HG03196 (cell line): ENCODE results near the gene GHITM.
"Not testable (repeated sequence)": the region's sequence is repeated elsewhere in the genome, so short reads cannot be mapped to it uniquely, and the experiment has no call there.

ENCODE experiments used
- ATAC-seq: cut with Tn5 transposase; IDR thresholded peaks from one replicate; pipeline ENCODE4 v1.9.1; 2021; ENCODE audit not compliant: unreplicated experiment

The GHITM gene

DNA sequence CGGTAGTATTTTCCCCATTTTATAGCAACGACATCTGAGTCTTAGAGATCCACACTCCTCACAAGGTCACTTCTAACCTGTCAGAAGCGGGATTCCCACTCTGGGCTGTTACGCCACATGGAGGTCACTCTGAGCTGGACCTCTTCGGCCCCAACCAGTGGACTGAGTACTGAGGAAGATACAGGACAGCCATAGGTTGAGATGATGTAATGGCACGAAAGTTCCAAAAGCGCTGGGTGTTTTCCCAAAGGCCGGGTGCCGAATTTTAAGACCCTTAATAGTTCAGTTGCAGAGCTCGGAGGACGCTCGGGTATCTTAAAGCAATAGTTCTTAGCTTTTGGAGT, 699 bp downstream of the GHITM start:
- no peak for ATAC-seq

DNA sequence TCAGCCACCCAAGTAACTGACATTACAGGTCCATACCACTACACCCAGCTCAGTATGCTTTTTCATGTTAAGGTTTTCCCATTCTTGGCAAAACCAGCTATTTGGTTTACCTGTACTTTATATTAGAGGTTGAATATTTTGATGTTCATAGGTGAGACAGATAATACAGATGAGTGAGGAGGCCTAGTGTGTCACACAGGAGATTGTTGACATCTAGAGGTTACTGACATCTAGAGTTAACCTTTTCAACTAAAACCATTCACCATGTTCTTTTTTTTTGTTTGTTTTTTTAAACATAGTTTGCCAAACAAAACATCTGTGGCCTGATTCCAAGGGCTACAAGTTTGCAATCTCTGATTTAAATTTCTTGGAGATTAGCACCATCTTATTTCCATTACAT, 8.0 kb downstream of the GHITM start:
- ATAC-seq = no peak

DNA sequence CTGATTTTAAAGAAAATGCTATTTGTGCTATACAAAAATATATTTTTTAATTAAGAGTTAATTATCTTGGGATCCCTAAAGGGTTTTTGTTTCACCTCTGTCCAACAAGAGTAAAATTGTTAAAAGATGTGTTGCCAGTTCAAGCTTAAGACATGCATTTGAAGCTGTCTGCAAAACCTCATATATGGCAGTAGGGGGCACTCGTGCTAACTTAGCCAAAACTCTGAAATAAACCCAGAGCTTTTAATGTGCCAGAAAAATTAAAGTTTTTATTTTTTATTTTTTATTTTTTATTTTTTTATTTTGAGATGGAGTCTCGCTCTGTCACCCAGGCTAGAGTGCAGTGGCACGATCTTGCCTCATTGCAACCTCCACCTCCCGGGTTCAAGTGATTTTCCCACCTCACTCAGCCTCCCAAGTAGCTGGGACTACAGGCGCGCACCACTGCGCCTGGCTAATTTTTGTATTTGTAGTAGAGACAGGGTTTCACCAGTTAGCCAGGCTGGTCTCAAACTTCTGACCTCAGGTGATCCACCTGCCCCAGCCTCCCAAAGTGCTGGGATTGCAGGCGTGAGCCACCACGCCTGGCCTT, 8.8 kb downstream of the GHITM start:
- ATAC-seq = peak; percentile 61

DNA sequence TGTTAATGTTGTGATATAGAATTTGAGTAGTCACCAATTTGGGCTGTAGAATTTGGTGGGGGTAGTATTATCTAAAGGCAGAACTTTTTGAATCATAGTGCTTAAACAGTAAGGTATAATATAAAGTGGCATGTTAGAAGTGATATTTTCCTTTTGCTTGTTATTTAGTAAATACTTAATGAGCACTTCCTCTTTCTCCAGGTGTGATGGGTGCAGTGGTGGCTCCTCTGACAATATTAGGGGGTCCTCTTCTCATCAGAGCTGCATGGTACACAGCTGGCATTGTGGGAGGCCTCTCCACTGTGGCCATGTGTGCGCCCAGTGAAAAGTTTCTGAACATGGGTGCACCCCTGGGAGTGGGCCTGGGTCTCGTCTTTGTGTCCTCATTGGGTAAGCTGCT, 10.5 kb downstream of the GHITM start:
- no peak for ATAC-seq

DNA sequence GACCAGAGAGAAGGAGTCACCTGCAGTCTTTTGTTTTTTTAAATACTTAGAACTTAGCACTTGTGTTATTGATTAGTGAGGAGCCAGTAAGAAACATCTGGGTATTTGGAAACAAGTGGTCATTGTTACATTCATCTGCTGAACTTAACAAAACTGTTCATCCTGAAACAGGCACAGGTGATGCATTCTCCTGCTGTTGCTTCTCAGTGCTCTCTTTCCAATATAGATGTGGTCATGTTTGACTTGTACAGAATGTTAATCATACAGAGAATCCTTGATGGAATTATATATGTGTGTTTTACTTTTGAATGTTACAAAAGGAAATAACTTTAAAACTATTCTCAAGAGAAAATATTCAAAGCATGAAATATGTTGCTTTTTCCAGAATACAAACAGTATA, 13.5 kb downstream of the GHITM start:
- no peak for ATAC-seq

DNA sequence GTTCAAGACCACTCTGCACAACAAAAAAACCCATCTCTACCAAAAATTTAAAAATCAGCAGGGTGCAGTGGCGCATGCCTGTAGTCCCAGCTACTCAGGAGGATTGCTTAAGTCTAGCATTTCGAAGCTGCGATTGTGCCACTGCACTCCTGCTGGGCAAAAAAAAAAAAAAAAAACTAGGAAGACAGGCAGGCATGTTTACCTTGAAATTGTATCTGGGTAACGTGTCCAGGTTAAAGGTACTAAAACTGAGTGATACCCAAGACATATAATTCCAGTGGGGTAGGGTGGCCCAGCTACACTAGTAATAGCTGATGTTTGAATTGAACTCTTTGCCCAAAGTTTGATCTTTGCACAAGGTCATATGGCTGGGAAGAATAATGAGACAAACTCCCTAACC, 16.2 kb downstream of the GHITM start:
- ATAC-seq = no peak

DNA sequence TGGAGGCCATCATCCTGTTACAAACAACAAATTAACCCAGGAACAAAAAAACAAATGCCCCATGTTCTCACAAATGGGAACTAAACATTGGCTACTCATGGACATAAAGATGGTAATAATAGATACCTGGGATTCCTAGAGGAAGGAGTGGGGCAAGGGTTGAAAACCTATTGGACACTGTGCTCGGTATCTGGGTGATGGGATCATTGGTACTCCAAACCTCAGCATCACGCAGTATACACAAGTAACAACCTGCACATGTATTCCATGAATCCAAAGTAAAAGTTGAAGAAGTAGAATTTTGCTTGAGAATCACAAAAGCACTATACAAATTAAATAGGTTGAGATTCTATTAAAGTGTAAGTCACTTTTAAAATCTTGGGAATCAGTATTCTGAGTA, 16.7 kb downstream of the GHITM start:
- no peak for ATAC-seq

DNA sequence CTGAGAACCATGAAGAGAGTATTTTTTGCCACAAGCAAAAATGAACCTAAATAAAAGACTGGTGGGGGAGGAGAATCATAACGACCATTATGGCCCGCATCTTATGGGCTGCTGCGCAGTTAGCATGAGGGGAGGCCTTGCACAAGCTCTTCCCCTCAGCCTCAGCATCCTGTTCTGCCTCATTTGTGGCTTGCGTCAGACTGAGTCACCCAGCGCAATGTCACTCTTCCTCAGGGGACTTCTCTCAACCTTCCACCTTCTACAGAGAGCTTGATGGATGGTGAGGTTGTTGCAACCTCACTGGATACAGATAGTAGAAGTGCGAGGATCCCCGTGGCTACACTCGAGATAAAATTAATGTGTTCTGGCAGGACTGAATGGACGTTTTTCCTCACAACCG, 17.5 kb downstream of the GHITM start:
- ATAC-seq = no peak

DNA sequence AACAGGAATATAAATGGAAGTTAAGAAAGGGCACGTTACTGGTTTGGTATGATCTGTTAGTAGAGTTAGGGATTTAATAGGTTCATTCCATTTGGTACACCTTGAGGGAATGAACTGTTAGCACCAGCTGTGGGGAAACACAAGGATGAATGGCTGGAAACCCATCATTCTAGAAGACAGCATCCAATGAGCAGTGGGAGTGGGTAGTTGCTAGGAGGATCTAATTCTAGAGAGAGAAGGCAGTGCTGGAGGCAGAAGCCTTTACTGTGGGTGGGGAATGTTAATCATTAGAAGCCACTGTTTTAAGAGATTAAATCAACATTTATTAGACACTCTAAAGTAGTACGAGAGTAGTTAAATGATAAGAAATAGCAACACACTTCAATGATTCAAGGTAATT, 18.8 kb downstream of the GHITM start:
- ATAC-seq = no peak

DNA sequence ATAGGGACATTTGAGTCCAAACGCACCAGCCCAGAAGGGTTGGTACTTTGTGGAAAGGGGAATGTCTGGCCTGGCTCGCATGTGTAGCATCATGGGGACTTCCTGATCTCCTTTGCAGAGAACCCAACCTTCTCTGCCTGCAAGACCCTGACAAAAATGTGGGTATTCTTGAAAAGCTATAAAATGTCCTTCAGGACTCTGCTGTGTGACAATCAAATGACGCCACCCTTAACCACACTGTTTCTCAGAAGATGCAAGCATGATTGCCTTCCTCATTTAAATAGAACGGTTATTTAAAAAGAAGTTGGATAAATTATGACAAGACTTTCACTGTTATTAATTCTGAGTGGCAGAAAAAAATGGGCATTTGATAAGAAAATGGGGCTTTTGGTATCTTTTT, 19.2 kb downstream of the GHITM start:
- no peak for ATAC-seq

DNA sequence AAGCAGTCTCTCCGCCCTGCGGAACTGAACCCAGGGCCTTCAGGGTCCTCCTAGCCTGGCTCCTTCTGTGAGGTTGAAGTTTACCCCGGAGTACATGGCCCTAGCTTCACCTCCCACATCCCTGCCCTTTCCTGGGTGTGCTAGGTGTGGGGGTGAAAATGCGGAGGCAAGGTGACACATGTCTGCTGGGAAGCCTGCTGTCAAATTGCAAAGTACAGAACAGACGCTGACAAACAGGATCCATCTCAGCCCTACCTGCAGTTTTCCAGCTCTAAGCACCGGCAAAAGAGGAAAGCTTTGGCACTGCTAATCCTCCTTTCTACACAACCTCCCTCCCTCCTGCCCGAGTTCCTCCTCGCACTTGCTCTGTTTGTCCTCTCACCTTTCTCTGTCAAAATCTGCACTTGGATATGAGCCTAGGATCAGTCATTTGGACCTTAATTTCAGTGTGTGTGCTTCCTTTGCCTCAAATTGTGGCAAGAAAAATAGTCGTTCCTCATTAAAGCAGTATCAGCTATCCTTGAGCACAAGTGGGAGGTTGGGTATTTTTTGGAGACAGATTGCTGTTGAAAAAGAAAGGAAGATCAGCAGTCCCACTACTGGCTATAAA, 19.9 kb downstream of the GHITM start:
- ATAC-seq = no peak

DNA sequence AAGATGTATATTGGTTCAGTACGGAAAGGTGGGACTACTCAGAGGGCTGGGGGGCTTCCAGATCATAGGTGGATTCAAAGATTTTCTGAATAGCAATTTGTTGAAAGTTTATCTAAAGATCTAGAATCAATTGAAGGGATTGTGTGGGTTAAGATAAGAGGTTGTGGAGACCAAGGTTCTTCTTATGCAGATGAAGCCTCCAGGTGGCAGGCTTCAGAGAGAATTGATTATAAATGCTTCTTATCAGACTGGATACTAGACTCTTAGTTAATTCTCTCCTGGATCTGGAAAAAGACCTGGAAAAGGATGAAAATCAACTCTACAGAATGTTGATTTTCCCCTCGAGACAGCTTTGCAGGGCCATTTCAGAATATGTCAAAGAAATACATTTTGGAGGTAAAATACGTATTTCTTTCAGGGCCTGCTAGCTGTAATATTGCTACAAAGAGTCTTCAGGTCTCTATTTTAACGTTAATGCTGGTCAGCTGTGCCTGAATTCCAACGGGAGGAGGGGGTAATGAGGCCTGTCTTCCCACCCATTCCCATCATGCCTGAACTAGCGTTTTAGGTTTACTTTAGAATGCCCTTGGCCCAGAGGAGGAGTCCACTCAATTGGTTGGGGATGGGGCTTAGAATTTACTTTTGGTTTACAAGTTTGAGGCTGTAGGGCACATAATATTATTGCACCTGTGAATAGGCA, 21.5 kb downstream of the GHITM start:
- no peak for ATAC-seq

DNA sequence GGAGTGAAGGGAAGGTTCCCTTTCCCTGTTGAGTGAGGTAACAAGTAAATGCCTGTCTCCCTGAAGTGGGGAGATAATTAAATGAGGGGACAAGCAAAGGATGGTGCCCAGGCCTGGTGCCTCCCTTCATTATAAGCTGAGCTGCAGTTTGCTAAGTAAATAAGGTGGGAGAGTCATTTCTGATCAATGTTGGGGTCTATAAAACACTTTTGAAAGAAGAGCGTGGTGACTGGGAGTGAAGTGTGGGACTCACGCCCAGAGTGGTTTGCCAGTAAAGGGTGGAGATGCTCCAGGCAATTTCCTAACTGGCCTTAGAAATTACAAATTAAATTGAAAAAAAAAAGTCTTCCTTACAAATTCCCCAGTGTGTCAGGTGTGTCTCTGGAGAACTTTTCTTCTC, 24.7 kb downstream of the GHITM start:
- no peak for ATAC-seq

DNA sequence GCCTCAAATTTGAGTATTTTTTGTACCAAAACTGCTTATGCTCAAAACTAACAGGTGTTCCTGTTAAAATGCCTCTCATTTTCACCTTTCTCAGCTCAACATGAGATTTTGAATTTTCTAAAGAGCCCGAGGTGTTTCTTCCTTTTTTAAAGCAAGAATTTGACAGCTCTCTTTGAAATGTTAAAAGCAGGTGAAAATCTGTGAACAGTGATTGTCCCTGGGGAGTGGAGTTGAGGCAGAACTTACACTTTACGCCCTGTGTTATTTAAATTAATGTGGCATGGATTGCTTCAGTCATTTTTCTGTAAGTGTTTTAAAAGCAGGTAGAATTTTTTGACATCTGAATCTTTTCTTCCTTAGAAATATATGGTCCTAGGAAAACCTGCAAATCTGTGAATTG, 25.1 kb downstream of the GHITM start:
- no peak for ATAC-seq

DNA sequence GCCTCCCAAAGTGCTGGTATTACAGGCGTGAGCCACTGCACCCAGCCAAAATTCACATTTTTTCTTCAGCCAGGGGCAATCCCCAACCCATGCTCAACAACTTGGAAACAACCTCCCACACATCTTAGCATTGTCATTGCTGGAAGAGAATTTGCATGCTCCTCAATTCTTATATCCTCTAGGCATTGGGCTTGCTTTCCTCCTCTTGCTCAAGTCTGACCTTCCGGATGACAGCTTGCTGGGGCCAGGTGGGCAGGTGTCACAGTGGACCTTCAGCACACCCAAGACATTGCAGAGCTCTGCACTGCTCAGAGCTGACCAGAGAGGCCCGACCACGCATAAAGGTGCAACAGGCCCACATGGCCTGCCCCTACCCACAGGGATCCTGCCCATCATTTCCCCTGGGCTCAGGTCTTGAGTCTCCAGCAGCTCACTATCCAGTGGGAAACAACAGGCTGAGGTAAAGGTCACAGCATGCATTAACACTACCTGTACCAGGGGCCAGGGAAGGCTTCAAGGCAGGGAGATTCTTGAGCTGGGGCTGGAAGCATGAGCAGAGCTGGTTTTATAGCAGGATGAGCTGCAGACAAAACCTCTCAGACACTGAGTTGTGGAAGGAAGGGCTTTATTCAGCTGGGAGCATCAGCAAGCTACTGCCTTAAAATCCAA, 27.4 kb downstream of the GHITM start:
- peak; percentile 53 for ATAC-seq

DNA sequence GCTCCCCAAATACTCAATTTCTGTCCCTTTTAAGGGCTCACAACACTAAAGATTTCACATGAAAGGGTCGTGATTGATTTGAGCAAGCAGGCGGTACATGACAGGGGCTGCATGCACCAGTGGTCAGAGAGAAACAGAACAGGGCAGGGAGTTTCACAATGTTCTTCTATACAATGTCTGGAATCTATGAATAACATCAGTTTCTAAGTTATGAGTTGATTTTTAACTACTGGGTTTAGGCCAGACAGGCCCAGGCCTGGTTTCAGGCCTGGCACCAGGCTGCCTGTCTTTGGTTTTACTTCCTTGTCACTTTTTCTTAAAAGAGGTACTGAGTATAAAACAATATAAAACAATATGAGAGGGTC, 28.0 kb downstream of the GHITM start:
- ATAC-seq = peak; percentile 13

DNA sequence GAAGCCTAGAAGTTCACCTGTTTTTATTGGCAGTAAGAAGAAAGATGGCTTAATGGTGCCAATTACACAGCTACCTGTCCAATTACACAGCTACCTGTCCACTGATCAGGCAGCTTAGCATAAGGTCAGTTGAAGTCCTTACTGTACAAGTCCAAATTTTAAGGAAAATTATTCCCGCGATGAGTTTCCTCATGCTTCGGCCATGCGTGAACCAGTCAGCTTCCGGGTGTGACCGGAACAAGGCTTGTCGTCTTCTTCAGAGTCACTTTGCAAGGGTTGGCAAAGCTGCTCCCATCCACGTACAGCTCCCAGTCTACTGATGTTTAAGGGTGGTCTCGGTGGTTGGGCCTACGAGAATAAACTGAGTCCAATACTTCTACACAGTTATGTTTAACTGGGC, 29.1 kb downstream of the GHITM start:
- ATAC-seq = not testable (repeated sequence)

DNA sequence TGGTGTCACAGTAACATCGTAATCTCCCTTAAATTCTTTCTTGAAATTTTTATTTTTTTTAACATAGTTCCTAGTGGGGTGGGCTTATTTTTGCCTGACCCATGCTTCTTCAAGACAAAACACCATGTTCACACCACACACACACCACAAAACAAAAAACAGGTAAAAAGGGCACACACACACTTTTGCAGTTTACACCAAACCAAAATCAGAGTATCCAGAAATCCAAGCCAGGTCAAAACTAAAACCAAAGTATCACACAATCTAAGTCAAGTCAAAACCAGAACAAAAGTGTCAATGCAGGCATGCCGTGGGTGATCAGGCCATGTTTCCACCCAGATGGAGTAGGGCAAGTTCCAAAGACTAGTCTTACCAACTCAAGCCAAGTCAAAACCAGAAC, 31.9 kb downstream of the GHITM start:
- not testable (repeated sequence) for ATAC-seq

DNA sequence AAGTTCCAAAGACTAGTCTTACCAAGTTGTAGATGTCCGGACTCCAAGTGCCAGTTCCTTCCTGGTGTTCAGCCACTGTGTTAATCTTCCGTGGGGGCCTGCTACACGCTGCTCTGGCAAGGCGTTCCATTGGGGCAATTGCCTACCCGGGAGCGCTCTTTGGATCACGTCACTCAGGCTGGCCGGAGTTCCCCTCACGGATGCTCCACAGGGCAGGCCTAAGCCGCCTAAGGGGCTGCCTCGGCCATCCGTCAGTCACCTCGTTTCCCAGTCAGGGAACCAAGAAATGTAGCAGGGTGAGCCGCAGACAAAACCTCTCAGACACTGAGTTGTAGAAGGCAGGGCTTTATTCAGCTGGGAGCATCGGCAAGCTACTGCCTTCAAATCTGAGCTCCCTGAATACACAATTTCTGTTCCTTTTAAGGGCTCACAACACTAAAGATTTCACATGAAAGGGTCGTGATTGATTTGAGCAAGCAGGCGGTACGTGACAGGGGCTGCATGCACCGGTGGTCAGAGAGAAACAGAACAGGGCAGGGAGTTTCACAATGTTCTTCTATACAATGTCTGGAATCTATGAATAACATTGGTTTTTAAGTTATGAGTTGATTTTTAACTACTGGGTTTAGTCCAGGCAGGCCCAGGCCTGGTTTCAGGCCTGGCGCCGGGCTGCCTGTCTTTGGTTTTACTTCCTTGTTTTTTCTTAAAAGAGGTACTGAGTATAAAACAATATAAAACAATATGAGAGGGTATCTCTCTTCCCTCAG, 32.6 kb downstream of the GHITM start:
- ATAC-seq = peak; percentile 12

DNA sequence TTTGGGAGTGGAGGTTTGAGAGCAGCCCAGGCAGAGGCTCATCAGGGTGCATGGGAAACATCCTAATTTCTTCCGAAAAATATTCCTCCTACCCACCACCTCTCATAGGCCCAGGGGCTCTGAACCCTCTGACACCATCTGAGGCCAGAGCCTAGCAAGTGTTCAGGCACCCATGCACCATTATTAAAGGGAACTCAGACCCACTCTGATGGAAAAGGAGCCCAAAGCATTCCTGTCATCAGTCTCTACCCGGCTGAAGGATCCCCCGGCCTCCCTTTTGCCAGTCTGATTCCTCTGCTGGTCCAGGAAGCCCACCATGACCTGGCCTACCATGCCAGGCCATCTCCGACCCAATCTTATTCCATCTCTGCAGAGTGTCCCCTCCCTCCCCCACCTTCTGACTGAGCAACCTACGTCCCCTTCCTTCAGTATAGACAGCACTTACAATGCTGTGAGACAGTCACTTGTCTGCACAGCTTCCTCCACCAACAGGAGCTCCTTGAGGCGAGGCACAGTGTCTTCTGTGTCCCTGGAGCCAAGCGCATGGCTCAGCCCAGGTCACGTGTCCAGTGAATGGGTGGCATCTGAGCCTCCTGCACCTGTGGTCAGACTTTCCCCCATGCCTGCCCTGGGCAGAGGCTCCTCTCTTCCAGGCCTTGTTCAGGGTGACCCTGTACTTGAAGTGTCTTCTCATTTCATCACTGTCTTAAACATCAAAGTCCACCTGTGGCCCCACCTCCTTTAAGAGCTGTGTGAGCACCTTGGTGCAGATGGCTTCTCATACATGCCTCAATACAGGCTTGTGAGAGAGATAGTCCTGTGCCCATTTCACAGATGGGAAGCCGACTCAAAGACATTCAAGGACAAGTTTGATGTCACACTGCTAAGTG, 33.4 kb downstream of the GHITM start:
- ATAC-seq = peak; percentile 40

DNA sequence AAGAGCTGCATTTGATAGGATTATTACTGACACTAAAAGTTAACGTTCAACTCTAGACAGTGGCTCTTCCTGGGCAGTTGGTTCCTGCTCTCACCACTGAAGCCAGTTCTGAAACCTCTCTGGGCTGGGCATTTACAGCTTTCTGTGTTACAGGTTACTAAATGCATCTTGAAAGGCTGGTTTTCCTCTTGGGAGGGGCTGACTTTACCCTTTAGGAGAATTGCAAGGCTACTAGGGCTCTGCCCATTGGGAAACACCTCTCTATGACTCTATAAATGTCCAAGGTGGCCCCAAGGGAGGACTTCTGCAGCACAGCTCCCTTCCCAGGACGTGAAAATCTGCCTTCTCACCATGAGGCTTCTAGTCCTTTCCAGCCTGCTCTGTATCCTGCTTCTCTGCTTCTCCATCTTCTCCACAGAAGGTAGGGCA, 34.2 kb downstream of the GHITM start, which contains the start of gene GPR15LG:
Gene GPR15LG, plus strand, starts transcription at position 301 of the 429 bp plus-strand sequence. Its CDS starts 51 bp downstream, at position 352.
- peak; percentile 50 for ATAC-seq
